Measurements from ENCODE around the gene SEH1L.
"Not testable (repeated sequence)": the region's sequence is repeated elsewhere in the genome, so short reads cannot be mapped to it uniquely, and the experiment has no call there.

SEH1L gene, protein sequence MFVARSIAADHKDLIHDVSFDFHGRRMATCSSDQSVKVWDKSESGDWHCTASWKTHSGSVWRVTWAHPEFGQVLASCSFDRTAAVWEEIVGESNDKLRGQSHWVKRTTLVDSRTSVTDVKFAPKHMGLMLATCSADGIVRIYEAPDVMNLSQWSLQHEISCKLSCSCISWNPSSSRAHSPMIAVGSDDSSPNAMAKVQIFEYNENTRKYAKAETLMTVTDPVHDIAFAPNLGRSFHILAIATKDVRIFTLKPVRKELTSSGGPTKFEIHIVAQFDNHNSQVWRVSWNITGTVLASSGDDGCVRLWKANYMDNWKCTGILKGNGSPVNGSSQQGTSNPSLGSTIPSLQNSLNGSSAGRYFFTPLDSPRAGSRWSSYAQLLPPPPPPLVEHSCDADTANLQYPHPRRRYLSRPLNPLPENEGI

DNA sequence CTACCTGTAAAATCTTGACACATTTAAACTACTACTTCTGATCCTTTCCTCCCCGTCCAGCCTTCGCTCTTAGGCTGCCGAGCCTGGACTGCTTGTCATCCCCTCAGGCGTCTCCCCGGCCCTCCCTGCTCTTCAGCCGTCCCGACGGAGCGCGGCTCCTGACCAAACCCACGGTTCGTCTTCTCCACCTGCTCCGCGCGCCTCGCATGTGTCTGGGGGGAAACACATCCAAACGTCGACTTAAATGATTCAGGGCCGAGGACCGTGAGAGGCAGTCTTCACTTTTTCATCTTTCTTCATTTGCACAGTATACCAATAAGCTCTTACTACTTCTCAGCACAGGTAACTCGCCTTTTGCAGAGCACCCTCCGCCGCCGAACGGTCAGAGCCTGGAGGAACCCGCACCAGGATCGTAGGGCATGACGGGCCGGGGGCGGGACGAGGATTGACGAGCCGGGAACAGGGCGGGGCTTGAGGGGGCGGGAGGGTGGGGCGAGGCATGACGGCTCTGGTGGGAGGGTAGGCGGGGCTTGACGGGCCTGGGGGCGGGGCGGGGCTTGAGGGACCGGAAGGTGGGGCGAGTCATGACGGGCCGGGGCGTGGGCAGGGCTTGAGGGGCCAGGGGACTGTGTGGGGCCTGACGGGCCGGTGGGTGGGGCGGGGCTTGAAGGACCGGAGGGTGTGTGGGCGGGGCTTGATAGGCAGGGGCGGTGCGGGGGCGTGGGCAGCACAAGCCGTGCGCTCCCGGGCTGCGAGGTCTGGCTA, at the start of gene SEH1L:
SEH1L (plus strand) TSS at position 727 of the 765 bp plus-strand sequence. CDS start 111 bp downstream, outside the sequence.
- peak within 1 kb of the TSS; percentile 90 for H3K27ac ChIP-seq (ENCODE audit: low read length)
- peaks cover 18% of the 10 kb centered on the region for H3K36me3 ChIP-seq (replicated peaks; ENCODE audit: low read depth, low read length)
- H3K4me1 ChIP-seq (ENCODE audit: low read length), result peaks cover 8% of the 10 kb centered on the region; the same call in 1 of the 2 replicates
- H2AFZ ChIP-seq (ENCODE audit: low read depth, low read length), result peak within 1 kb of the TSS; percentile 93
- H3K79me2 ChIP-seq (ENCODE audit: low read length), result peaks cover 54% of the 10 kb centered on the region
- TF ChIP-seq EZH2phosphoT487 (IDR thresholded peaks at IDR 0.05; ENCODE audit: low read depth) (no peak), CTCF (IDR thresholded peaks at IDR 0.05; ENCODE audit: low read depth, low read length) (no peak)
- no peaks in the 10 kb centered on the region for H3K27me3 ChIP-seq (ENCODE audit: low read depth, low read length)
- no peaks in the 10 kb centered on the region for H4K20me1 ChIP-seq (ENCODE audit: insufficient read depth, low read length)
- H3K4me2 ChIP-seq (ENCODE audit: low read length), result peak within 1 kb of the TSS; percentile 89
- no peaks in the 10 kb centered on the region for H3K9me3 ChIP-seq (ENCODE audit: insufficient read depth, low read length)
- H3K4me3 ChIP-seq (ENCODE audit: low read length), result peak within 1 kb of the TSS; percentile 97
- peak within 1 kb of the TSS; percentile 85 for H3K9ac ChIP-seq (ENCODE audit: low read length)

GRCh38 chr18:12901208-12901607, 46.6 kb upstream of the SEH1L start:
- not testable (repeated sequence) for H3K9me3 ChIP-seq (ENCODE audit: insufficient read depth, low read length)

GRCh38 chr18:12904012-12904516, 43.7 kb upstream of the SEH1L start:
- no peak overlapping the region for H3K4me2 ChIP-seq (ENCODE audit: low read length)
- no peaks in the 10 kb centered on the region for H3K36me3 ChIP-seq (replicated peaks; ENCODE audit: low read depth, low read length)
- H3K79me2 ChIP-seq (ENCODE audit: low read length), result no peaks in the 10 kb centered on the region
- H3K27me3 ChIP-seq (ENCODE audit: low read depth, low read length), result peaks cover 3% of the 10 kb centered on the region; the same call in 1 of the 2 replicates
- no peaks in the 10 kb centered on the region for H4K20me1 ChIP-seq (ENCODE audit: insufficient read depth, low read length)
- H3K9me3 ChIP-seq (ENCODE audit: insufficient read depth, low read length), result no peaks in the 10 kb centered on the region
- no peak overlapping the region for H3K9ac ChIP-seq (ENCODE audit: low read length)
- TF ChIP-seq CTCF (IDR thresholded peaks at IDR 0.05; ENCODE audit: low read depth, low read length) (no peak), EZH2phosphoT487 (IDR thresholded peaks at IDR 0.05; ENCODE audit: low read depth) (no peak)
- no peaks in the 10 kb centered on the region for H3K4me1 ChIP-seq (ENCODE audit: low read length)
- H3K27ac ChIP-seq (ENCODE audit: low read length), result no peak overlapping the region
- no peak overlapping the region; the same call in 1 of the 2 replicates for H2AFZ ChIP-seq (ENCODE audit: low read depth, low read length)
- H3K4me3 ChIP-seq (ENCODE audit: low read length), result no peak overlapping the region

More at GRCh38 chr18:12901208-12901607, 46.6 kb upstream of the SEH1L start:
- H3K27ac ChIP-seq (ENCODE audit: low read length); H3K27me3 ChIP-seq (ENCODE audit: low read depth, low read length); H3K4me3 ChIP-seq (ENCODE audit: low read length); H4K20me1 ChIP-seq (ENCODE audit: insufficient read depth, low read length); H2AFZ ChIP-seq (ENCODE audit: low read depth, low read length); H3K79me2 ChIP-seq (ENCODE audit: low read length); H3K36me3 ChIP-seq (replicated peaks; ENCODE audit: low read depth, low read length); H3K4me1 ChIP-seq (ENCODE audit: low read length); H3K9ac ChIP-seq (ENCODE audit: low read length); H3K4me2 ChIP-seq (ENCODE audit: low read length): not testable (repeated sequence)

- Histone ChIP-seq H3K27me3 (ENCODE audit: low read depth, low read length) (peaks cover 3% of the 10 kb centered on the region; the same call in 1 of the 2 replicates), H3K4me1 (ENCODE audit: low read length) (no peaks in the 10 kb centered on the region), H3K27ac (ENCODE audit: low read length) (no peak overlapping the region), H3K9me3 (ENCODE audit: insufficient read depth, low read length) (no peaks in the 10 kb centered on the region), H4K20me1 (ENCODE audit: insufficient read depth, low read length) (no peaks in the 10 kb centered on the region), H3K4me2 (ENCODE audit: low read length) (no peak overlapping the region), H3K36me3 (replicated peaks; ENCODE audit: low read depth, low read length) (no peaks in the 10 kb centered on the region), H3K4me3 (ENCODE audit: low read length) (no peak overlapping the region), H2AFZ (ENCODE audit: low read depth, low read length) (no peak overlapping the region), H3K79me2 (ENCODE audit: low read length) (no peaks in the 10 kb centered on the region), H3K9ac (ENCODE audit: low read length) (no peak overlapping the region)
- no peak for TF ChIP-seq CTCF (IDR thresholded peaks at IDR 0.05; ENCODE audit: low read depth, low read length)
Observed at GRCh38 chr18:12906119-12906518, 41.7 kb upstream of the SEH1L start.

All from OCI-LY3 (cell line).